Fibroblast of skin of left biceps (primary cell): ENCODE measurements around the gene KRTAP10-12.
"Not testable (repeated sequence)": the region's sequence is repeated elsewhere in the genome, so short reads cannot be mapped to it uniquely, and the experiment has no call there.

Source experiments
- DNase-seq, 2 experiments: peaks; one replicate each; pipeline ENCODE4 v3.0.0-alpha.2; 2013; ENCODE audit warnings: low read depth in 2 of 2

The KRTAP10-12 gene, protein sequence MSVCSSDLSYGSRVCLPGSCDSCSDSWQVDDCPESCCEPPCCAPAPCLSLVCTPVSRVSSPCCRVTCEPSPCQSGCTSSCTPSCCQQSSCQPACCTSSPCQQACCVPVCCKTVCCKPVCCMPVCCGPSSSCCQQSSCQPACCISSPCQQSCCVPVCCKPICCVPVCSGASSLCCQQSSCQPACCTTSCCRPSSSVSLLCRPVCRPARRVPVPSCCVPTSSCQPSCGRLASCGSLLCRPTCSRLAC

DNA sequence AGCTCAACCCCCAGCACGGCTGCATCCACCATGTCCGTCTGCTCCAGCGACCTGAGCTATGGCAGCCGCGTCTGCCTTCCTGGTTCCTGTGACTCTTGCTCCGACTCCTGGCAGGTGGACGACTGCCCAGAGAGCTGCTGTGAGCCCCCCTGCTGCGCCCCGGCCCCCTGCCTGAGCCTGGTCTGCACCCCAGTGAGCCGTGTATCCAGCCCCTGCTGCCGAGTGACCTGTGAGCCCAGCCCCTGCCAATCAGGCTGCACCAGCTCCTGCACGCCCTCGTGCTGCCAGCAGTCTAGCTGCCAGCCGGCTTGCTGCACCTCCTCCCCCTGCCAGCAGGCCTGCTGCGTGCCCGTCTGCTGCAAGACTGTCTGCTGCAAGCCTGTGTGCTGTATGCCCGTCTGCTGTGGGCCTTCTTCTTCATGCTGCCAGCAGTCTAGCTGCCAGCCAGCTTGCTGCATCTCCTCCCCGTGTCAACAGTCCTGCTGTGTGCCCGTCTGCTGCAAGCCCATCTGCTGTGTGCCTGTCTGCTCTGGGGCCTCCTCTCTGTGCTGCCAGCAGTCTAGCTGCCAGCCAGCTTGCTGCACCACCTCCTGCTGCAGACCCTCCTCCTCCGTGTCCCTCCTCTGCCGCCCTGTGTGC lies at the start of gene KRTAP10-12:
Gene KRTAP10-12, plus strand, starts transcription at position 1 of the 639 bp plus-strand sequence. Its CDS starts 30 bp downstream, at position 31.
- not testable (repeated sequence) for DNase-seq

DNA sequence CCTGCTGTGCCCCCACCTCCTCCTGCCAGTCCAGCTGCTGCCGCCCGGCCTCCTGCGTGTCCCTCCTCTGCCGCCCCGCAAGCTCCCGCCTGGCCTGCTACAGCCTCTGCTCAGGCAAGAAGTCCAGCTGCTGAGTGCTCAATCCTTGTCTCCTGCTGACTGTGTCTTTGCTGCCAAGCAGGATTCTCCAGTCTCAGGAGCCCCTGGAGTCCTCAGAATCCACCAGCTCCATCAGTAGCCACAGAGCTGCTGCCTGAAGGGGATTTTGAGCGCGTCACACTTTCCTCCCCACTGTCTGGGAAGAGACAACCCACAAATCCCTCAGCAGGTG lies 49.8 kb upstream of the KRTAP10-12 start:
- no peak for DNase-seq

DNA sequence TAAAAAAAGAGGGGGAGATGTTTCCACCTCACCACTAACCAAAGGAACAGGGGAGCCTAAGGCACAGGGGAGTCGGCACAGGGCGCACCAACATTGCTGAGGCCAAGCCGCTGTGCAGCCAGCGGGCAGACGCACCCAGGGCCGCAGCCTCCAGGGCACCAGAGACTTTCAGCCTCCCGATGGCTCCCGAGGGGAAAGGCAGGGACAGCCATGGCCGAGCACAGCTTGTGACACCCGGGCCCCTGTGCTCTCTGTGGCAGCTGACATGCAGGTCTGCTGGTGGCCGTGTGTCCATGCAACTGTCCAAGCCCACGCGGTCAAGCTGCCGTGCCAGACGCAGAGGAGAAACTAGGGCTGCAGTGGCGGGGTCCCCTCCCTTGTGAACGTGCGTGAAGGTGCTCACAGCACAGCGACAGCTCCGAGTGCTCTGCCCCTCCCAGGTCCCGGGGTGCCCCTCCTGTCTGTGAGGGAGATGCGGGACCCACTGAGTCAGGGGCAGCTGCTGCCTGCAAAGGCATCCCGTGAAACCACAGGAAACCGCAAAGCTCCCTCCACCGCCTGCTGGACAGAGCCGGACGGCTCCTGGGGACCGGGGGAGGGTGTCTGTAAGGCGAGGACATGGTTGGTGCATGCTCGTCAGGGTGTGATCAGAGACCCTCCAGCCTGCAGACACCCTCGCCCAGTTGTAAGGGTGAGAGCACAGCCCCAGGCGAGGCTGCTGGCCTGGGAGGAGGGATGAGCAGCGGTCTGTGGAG lies 48.2 kb upstream of the KRTAP10-12 start:
- DNase-seq, result no peak

DNA sequence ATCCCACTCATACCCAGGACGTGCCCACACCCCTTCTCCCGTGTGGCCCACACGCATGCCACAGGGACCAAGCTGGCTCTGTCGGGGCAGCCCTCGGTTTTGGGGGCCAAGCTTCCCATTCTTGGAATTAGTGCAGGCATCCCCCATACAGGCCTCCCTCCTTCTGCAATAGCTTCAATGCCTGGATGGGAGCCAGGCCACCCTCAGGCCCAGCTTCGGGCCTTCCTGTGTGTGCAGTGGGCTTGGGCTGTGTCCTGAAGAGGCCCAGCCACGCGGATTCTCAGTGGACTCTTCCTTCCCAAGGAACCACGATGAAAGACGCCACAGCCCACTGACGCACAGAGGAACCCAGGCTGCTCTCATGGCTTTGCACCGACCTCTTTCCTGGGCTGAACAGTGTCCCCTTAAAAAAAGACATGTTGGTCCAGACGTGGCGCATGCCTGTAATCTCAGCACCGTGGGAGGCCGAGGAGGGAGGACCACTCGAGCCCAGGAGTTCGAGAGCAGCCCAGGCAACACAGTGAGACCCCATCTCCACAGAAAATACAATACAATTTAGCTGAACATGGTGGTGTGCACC lies 47.4 kb upstream of the KRTAP10-12 start:
- DNase-seq, result no peak

DNA sequence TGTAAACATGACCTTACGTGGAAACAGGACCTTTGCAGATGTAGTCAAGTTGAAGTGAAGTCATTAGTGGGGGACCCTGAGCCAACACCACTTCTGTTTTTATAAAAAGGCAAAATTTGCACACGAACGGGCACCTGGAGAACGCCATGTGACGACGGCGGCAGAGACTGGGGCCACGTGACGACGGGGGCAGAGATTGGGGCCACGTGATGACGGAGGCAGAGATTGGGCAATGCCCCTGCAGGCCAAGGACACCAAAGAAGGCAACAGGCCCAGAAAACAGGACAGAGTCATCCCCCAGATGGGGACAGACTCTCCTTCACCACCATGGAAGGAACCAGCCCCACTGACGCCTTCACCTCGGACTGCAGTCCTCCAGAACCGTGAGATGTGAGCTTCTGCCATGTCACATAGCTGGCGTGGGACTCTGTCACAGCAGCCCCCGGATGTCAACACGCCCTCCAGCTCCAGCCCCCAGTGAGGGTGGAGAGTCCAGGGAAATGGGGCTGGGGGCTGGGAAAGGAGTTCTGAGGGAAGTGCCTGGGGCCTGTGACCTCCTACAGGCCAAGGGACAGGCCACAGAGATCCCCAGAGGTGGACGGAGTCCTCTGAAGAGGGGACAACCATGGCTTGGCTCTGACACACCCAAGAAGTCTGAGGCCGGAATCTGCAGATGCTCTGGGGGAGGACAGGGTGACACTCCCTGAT lies 46.6 kb upstream of the KRTAP10-12 start:
- no peak for DNase-seq

DNA sequence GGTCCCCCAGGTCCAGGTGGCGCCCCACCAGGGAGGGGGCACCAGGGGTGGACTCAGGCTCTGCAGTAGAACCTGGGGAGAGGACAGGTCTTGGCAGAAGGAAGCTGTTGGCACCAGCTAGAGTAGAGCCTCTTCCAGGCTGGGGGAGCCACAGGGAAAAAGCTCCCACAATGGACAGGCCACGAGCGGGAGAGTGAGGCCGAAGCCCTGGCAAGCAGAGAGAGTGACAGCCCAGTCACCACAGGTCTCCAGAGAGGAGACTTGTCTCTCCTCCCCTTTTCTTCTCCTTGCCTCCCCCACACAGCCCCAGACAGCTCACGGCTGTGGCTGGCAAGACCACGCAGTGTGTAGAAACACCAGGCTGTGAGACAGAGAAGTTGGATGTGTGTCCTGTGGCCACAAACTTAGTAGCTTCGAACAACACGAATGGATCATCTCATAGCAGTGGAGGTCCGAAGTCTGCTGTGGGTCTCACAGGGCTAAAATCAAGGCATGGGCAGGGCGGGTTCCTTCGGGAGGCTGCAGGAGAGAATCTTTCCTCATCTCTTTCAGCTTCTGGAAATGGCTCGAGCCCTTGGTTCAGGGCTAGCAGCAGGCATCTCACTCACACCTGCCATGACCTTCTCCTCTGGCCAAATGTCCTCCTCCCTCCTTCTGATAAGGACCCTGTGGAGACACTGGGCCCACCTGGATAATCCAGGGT lies 45.8 kb upstream of the KRTAP10-12 start:
- DNase-seq, result no peak

DNA sequence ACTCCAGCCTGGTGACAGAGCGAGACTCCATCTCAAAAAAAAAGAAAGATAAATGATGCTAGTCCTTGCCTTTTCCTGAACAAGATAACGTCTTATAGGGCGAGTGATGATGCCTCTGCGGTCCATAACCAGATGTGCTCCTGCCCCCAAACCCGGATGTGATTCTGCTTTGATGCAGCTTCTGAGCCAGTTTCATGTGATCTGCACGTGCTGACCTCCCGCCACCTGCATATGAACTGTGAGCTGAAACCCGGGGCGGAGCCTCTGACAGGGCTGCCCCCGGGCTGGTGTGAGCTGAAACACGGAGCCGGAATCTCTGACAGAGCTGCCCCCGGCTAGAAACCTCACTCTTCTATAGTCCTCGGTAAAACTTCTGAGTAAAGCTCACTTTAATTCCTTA lies 43.8 kb upstream of the KRTAP10-12 start:
- no peak for DNase-seq

DNA sequence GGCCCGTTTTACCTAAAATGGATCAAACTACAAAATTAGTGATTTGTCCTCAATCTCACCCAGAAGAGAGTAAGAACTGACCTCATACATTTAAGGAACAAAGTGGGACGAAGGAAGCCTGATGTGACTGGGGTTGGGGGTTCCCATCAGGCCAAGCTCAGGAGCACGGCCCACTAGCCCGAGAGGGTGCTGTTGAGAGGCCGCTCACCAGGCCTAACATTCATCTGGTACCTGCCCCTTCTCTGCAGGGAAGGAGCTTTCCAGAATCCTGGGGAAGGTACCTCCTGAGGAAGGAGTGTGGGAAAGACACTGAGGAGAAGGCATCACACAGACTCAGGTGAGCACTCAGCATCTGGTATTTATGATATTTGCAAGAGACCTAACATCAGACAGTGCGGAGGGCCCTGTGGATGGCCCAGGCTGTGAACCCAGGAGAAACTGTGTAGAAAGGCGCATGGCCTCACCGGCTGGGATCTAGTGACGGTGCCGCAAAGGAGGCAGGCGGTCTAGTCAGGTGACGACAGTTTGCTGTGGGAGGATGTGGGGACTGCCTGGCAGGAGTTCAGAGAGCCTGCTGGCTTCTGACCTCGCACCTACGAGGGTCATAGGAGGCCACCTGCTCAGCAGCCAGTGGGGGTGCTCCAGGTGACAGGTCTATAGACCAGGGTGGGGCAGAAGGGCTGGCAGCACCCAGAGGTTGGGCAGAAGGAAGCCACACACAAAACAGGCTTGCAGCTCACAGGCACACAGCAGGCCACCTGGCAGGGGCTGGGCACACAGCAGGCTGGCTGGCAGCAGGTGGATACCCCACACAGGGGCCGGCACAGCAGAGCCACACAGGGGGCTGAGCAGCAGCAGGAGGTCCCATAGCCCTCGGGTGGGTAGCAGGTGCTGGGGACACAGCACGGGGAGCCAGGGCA lies 43.1 kb upstream of the KRTAP10-12 start:
- no peak for DNase-seq

DNA sequence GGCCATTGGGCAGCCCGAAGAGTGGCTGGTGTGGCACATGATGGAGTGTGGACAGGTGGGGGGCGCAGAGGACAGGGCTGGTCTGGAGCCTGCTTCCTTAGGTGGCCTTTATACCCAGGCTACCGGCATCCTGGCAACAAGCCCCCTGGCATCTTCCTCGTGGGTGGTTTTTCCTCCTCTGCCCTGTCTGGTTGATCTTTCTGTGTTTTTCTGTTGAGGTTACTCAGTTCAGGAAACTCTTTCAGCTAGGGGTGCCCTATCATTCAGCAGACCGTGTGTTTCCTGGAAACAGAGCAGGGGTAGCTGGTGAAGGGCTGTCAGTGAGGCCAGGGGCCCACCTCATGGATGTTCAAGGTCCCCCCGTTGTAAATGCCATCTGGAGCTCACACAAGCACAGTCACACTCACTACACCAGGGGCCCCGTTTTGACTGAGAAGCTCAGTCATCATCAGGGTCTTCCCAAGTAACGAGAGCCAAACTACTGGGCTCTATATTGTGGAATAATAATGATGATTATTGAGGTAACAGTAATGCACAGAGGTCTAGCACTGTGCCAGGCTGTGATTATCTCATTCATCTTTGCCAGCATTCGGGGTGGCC lies 42.3 kb upstream of the KRTAP10-12 start, which contains the start of gene KRTAP12-4:
Gene KRTAP12-4, minus strand, starts transcription at position 84 of the 600 bp plus-strand sequence. Its CDS starts 45 bp downstream, at position 39.
- no peak for DNase-seq

DNA sequence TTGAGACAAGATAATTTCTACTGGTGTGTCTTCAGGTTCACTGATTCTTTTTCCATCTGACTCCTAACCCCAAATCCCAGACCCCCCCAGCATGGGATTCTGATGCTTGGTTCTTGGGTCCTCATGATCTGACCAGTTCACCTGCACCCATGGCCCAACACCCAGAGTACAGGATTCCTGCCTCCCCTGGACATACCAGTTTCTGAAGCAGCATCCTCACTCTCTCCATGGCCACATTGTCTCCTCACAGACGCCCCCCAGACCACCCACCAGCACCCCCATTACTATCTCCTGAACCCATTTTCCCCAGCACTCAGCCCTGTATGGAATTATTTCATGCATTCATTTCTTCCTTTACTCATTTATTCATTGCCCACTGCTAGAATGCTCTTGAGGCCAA lies 40.1 kb upstream of the KRTAP10-12 start:
- no peak for DNase-seq

DNA sequence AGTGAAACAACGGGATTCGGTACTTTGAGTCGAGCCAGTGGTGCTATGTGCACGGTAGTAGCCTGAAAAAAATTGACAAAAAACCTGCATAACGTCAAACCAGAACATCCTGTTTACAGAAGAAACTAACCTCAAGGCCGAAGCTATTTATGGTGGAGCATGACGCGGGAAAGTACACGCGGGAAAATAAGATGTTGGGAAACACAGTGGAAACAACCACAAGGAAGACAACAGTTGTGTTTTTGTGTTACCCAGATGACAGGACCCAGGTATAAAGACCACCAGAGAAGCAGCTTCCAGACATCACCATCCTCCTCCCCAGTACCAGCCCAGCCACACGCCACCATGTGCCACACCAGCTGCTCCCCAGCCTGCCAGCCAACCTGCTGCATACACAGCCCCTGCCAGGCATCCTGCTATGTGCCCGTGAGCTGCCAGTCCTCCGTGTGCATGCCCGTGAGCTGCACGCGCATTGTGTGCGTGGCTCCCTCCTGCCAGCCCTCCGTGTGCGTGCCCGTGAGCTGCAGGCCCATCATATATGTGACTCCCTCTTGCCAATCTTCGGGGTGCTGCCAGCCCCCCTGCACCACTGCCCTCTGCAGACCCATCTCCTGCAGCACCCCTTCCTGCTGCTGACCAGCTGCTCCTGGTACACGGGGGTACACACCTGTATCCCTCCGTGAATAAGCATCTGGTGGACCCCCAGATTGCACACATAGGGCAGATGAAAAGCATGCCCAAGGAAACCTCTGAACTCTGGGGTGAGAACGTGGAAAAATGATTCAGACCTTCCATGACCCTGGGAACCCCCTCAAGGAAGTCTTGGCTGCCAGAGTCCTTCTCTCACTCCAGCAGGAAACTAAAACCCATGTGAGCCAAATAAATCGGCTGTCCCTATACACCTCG lies 39.1 kb upstream of the KRTAP10-12 start, which contains the start of gene KRTAP12-3:
Gene KRTAP12-3, plus strand, starts transcription at position 298 of the 906 bp plus-strand sequence. Its CDS starts 48 bp downstream, at position 346.
- DNase-seq, result no peak

DNA sequence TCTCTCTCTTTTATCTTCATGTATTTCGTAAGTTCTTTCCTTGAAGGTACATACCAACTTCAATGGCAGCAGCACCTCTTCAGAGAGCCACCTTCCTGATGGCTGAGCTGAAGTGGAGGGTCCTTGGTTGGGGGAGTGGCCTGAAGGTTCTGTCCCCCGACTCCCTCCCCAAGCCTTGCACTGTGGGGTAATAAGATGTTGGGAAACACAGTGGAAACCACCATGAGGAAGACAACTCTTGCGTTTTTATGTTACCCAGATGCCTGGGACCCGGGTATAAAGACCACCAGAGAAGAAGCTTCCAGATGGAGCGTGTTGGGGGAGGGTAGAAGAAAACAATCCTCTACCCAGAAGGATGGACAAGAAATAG lies 38.4 kb upstream of the KRTAP10-12 start:
- no peak for DNase-seq

DNA sequence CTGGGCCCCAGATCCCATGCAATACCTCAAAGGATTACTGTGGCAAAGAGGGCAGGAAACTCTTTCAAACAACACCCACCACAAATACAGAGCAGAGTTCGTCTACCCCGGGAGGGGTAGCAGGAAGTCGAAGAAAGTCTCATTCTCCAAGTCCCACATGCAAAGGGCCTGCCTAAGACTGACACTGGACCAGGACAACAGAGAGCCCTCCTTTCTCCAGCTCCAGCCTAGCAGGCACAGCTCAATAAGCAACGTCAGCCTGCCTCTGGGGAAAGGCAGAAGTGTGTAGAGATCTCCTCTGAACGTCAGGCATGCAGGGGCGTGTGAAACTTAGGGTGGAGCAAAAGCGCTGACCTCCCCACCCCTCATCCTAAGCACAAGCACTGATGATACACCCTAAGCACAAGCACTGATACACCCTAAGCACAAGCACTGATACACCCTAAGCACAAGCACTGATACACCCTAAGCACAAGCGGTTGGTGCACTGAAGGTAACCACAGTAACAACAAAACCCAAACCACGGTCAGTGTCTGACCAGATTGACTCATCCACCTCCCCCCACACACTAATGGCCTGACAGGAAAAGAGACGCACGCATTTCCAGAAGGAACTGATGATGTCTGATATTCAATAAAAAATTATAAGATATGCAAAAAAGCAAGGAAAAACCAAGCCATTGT lies 37.9 kb upstream of the KRTAP10-12 start:
- DNase-seq, result no peak

DNA sequence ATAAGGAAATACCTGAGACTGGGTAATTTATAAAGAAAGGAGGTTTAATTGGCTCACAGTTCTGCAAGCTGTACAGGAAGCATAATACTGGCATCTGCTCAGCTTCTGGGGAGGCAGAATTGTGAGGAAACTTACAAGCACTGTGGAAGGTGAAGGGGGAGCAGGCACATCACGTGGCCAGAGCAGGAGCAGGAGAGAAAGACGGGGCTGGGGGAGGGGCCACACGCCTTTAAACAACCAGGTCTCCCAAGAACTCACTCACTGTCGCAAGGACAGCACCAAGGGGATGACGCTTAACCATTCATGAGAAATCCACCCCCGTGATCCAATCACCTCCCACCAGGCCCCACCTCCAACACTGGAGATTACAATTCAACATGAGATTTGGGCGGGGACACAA lies 35.4 kb upstream of the KRTAP10-12 start:
- DNase-seq, result not testable (repeated sequence)

DNA sequence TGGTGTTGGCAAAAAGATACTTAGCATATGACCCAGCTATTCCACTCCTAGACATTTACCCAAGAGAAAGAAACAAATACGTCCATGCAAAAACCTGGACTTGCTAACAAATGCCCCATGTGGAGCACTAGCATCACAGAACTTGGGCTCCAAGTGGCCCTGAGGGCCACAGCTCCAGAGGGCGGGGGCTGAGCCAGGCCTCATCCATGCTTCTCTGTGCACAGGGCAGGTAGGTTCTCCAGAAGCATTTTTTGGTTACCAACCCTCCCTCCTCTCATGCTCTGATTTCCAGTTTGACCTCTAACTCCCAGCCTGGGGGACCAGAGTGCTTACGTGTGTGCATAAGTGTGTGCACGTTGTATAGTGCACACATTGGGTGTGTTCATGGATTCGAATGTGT lies 32.3 kb upstream of the KRTAP10-12 start:
- no peak for DNase-seq

DNA sequence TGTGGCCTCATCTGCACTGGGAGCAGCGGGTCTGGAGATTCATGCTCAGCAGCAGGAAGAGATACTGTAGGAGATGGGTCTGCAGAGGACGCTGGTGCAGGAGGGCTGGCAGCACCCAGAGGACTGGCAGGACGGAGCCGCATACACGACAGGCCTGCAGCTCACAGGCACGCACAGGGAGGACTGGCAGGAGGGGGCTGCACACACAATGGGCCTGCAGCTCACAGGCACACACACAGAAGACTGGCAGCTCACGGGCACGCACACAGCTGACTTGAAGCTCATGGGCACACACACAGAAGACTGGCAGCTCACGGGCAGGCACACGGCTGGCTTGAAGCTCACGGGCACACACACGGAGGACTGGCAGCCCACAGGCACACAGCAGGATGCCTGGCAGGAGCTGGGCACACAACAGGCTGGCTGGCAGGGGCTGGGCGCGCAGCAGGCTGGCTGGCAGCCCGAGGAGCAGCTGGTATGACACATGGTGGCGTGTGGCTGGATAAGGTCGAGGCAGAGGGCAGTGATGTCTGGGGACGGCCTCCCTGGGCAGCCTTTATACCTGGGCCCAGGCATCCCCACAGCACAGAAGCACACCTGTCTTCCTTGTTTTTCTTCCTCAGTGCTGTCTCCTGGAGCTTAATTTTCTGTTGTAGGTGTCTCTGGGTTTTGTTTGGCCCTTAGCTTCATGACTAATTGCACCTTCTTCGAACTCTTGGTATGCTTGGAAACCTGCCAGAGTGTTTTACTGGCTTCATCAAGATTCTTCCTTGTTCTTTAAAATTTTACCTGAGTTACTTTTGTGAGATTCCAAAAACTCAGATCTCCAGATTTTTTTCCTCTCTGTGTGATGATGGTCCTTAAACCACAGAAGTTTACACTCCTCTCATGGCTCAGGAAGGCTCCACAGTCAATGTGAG lies 30.3 kb upstream of the KRTAP10-12 start, which contains the start of gene KRTAP12-2:
Gene KRTAP12-2, minus strand, starts transcription at position 527 of the 920 bp plus-strand sequence. Its CDS starts 41 bp downstream, at position 486.
- DNase-seq, result no peak

DNA sequence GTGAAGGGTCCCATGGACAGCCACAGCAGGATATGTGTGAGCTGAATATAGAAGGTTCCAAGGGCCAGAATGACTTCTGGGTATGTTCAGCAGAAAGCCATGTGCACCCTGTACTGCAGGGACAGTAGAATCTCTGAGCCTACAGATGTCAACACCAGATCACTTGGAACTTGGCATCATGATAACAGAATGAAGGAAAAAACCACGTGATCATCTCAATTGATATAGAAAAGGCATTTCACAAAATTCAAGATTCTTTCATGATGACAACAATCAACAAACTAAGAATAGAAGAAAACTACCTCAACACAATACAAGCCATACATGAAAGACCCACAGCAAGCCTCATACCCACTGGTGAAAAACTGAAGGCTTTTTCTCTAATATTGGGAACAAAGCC lies 29.4 kb upstream of the KRTAP10-12 start:
- no peak for DNase-seq
